ENCODE measurements around the gene PLEK2.
"Not testable (repeated sequence)": the region's sequence is repeated elsewhere in the genome, so short reads cannot be mapped to it uniquely, and the experiment has no call there.

PLEK2 gene

DNA sequence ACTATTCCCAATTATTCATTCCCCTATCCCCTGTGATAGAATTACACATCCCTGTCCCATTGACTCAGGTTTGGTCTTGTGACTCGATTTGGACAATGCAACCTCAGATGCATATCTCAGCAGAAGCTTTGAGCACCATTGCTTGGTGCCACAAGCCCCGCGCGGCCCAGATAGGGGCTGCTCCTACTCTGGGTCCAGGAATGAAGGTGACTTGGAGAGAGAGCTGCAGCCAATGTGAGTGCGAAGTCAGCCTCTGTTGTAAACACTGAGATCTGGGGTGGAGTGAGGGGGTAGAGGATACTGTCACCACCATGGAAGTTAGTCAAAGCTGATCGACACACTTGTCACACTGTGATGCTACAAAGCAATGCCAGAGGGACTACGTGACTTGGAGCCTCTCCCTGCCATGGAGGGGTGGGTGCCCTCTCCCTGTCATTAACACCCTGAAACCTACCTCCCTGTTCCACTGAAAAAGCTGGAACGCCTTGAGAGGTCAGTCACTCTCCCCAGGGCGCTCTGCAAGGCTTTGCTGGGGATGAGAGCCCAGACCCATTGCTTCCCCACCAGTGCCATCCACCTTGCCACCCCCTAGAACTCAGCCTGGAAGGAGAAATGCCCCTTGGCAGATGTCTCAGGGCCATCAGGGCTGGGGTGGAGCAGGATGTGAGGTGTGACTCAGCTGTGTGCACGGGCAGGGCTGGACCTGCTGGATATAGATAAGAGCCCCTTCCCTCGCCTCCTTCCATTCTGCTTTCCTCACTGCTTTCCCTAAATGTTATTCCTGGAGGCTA, 6.6 kb upstream of the PLEK2 start:
- Mint-ChIP-seq H3K27ac (no peak overlapping the region), H3K4me1 (ENCODE audit: low read depth) (peaks cover 7% of the 10 kb centered on the region), H3K36me3 (no peaks in the 10 kb centered on the region), H3K9me3 (ENCODE audit: low read depth) (no peaks in the 10 kb centered on the region), H3K4me3 (no peak overlapping the region), H3K27me3 (peaks cover 2% of the 10 kb centered on the region)

DNA sequence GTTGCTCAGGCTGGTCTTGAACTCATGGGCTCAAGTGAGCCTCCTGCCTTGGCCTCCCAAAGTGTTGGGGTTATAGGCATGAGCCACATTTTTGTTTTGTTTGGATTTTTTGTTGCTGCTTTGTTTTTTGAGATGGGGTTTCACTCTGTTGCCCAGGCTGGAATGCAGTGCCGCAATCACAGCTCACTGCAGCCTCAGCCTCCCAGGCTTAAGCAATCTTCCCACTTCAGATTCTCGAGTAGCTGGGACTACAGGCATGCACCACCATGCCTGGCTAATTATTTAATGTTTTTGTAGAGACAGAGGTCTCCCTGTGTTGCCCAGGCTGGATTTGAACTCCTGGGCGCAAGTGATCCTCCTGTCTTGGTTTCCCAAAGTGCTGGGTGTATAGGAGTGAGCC, 5.7 kb upstream of the PLEK2 start:
- Mint-ChIP-seq H3K4me1 (ENCODE audit: low read depth) (peaks cover 7% of the 10 kb centered on the region), H3K27me3 (no peaks in the 10 kb centered on the region), H3K4me3 (no peak overlapping the region), H3K27ac (no peak overlapping the region), H3K9me3 (ENCODE audit: low read depth) (no peaks in the 10 kb centered on the region), H3K36me3 (no peaks in the 10 kb centered on the region)

DNA sequence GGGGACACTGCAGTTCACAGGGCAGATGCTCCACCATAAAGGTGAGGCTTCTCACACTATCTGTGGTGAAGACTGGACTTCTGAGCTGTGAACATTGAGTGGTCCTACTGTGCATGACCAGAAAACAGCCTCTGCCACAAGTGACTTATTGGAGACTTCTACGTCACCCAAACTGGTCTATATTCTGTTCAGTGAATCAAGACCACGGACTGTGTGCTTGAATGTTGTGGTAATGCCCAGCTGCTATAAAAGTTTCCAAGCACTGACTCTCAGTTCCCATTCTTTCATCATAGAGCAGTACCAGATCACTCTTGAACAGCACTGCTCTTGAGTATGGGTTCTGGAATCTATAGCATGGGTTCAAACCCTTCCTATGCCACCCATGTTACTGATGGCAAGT, 4.8 kb upstream of the PLEK2 start:
- Mint-ChIP-seq H3K27me3 (no peaks in the 10 kb centered on the region), H3K36me3 (no peaks in the 10 kb centered on the region), H3K27ac (no peak overlapping the region), H3K9me3 (ENCODE audit: low read depth) (no peaks in the 10 kb centered on the region), H3K4me1 (ENCODE audit: low read depth) (peaks cover 11% of the 10 kb centered on the region), H3K4me3 (no peak overlapping the region)

DNA sequence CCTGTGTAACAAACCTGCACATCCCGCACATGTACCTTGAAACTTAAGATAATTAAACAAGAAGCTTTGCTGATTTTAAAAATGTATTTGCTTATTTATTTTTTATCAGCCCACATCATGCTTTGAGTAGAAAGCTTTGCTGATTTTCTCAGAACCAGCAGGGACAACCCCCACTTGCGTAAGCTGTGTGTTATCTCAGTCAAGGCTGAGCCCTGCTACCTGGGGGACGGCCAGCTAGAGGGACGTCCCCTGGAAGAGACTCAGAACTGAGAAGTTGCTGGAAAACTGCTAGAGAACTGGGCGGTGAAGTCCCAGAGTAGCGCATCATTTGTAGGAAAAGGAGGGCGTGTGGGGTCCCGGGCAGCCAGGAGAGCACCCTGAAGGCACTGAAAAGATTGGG, 4.1 kb upstream of the PLEK2 start:
- Mint-ChIP-seq H3K27me3 (no peaks in the 10 kb centered on the region), H3K36me3 (no peaks in the 10 kb centered on the region), H3K4me3 (no peak overlapping the region), H3K27ac (no peak overlapping the region), H3K4me1 (ENCODE audit: low read depth) (peaks cover 13% of the 10 kb centered on the region), H3K9me3 (ENCODE audit: low read depth) (no peaks in the 10 kb centered on the region)

DNA sequence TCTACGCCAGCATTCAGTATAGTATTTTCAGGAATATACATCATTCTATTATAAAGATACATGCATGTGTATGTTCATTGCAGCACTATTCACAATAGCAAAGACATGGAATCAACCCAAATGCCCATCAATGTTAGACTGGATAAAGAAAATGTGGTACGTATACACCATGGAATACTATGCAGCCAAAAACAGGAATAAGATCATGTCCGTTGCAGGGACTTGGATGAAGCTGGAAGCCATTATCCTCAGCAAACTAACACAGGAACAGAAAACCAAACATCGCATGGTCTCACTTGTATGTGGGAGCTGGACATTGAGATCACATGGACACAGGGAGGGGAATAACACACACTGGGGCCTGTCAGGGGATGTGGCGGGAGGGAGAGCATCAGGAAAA, 3.6 kb upstream of the PLEK2 start:
- H3K4me1 Mint-ChIP-seq (ENCODE audit: low read depth), result peaks cover 13% of the 10 kb centered on the region
- H3K27ac Mint-ChIP-seq; H3K27me3 Mint-ChIP-seq; H3K9me3 Mint-ChIP-seq (ENCODE audit: low read depth); H3K36me3 Mint-ChIP-seq; H3K4me3 Mint-ChIP-seq: not testable (repeated sequence)

DNA sequence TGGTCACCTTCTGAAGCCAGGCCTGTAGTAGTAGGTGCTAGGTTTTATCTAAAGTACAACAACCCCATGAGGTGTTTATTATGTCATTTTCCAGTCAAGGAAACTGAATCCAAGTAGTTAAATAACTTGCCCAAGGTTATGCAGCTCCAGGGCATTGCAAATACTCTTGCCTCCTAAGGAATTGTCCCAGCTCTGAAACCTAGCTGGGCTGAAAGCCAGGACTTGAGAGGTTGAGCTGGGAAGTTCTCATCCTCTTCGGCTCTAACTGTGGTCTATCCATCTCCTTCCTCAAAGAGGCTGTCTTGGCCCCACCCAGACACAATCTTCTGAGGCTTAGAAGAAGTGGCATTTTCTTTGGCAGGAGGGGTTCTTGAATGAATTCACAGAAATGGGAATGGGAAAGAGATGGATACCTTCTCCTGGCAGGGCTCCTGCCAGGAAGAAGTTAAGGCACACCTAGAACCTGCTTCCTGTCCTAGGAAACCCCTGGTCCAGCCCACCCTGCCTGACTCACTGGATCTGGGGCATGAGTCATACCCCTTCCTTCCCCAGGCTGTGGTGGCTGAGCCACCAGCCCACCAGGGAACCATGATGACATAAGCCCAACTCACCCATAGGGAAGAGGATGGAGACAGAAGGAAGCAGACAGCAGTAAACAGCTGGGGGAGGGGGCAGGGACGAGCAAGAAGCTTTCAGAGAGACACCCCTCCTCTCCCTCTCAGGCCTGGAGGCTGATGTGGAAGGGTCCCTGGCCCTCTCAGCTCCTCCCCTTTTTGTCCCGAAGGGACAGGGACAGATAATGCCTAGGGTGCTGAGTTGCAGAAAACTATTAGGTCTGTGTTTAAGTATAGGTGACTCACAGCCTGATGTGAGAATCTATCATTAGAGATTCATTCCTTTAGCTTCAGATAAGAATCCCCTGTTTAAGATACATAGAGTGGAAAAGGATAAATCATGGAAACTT, 2.1 kb upstream of the PLEK2 start:
- Mint-ChIP-seq H3K9me3 (ENCODE audit: low read depth) (no peaks in the 10 kb centered on the region), H3K27me3 (no peaks in the 10 kb centered on the region), H3K4me3 (no peak overlapping the region), H3K27ac (no peak overlapping the region), H3K36me3 (no peaks in the 10 kb centered on the region), H3K4me1 (ENCODE audit: low read depth) (peaks cover 13% of the 10 kb centered on the region)

DNA sequence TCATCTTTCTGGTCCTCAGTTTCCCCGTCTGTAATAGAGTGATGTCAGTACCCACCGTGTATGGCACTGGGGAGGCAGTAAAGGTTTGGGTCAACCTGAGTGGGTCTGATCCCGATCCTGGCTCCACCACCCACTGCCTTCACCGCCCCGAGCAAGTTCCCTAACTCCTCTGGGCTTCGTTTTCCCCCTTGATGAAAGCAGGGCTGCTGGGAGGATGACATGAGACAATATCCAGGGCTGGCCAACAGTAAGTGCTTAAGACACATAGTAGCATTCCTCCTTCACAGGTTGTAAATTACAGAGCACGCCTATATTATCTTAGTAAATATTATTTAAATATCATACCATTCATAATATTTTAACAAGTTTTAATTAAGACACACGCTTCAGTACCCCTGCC, 595 bp downstream of the PLEK2 start:
- H3K4me3 Mint-ChIP-seq, result peak overlapping the region; percentile 72
- H3K27me3 Mint-ChIP-seq, result no peaks in the 10 kb centered on the region
- no peak overlapping the region for H3K27ac Mint-ChIP-seq
- no peaks in the 10 kb centered on the region for H3K36me3 Mint-ChIP-seq
- H3K9me3 Mint-ChIP-seq (ENCODE audit: low read depth), result no peaks in the 10 kb centered on the region
- peaks cover 13% of the 10 kb centered on the region for H3K4me1 Mint-ChIP-seq (ENCODE audit: low read depth)

DNA sequence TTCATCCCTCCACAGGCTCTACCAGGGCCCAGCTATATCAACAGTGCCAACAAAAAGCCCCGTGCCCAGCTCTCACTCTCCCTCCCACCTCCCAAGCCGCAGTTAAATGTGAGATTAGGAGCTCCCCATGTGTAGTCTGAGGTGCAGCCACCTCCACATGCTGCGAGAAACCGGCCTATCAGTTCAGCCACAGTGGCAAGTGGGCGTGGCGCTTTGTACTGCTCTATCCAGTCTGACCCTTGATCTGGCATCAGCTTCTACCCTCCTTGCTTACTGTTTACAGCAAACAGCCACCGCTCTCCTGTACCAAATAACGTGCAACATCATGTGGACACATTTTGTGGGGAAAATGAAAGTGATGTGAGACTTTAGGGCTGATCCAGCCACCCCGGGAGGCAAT, 1.7 kb downstream of the PLEK2 start:
- Mint-ChIP-seq H3K27me3 (no peaks in the 10 kb centered on the region), H3K4me3 (no peak overlapping the region), H3K27ac (no peak overlapping the region), H3K36me3 (no peaks in the 10 kb centered on the region), H3K4me1 (ENCODE audit: low read depth) (peaks cover 13% of the 10 kb centered on the region), H3K9me3 (ENCODE audit: low read depth) (no peaks in the 10 kb centered on the region)

DNA sequence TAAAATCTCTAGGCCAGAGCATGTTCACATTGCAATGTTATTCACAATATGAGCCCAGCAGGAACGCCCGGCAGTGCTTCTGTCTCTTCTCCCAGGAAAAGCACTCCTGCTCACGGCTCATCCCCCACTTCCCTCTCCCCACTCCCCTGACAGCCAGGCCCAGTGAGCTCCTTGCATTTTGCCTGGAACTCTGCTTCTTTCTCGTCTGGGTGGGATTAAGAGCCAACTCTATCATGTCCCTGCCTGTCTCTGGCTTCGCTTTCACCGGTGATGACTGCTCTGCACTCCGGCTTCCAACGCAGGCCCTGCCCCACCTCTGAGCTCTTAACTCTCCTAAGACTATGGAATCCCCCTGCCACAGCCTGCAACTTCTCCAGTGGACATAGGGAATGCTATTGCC, 2.5 kb downstream of the PLEK2 start:
- Mint-ChIP-seq H3K36me3 (no peaks in the 10 kb centered on the region), H3K27me3 (no peaks in the 10 kb centered on the region), H3K9me3 (ENCODE audit: low read depth) (no peaks in the 10 kb centered on the region), H3K4me1 (ENCODE audit: low read depth) (peaks cover 12% of the 10 kb centered on the region), H3K4me3 (no peak overlapping the region), H3K27ac (no peak overlapping the region)

DNA sequence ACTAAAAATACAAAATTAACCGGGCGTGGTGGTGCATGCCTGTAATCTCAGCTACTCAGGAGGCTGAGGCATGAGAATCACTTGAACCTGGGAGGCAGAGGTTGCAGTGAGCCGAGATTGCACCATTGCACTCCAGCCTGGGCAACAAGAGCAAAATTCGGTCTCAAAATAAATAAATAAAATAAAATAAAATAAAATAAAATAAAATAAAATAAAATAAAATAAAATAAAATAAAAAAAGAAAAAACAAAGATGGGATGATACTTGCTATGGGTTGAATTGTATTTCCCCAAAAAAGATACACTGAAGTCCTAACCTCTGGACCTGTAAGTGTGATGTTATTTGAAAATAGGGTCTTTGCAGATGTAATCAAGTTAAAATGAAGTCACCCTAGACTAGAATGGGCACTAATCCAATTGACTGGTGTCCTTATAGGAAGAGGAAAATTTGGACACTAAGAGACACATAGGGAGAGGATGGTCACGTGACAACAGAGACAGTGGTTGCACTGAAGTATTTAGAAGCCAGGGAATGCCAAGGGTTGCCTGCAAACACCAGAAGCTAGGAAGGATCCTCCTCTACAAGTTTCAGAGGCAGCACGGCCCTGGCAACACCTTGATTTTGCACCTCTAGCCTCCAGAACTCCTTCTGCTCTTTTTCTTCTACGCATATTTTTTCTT, 3.7 kb downstream of the PLEK2 start:
- H3K27ac Mint-ChIP-seq; H3K36me3 Mint-ChIP-seq; H3K9me3 Mint-ChIP-seq (ENCODE audit: low read depth); H3K4me3 Mint-ChIP-seq; H3K27me3 Mint-ChIP-seq; H3K4me1 Mint-ChIP-seq (ENCODE audit: low read depth): not testable (repeated sequence)

DNA sequence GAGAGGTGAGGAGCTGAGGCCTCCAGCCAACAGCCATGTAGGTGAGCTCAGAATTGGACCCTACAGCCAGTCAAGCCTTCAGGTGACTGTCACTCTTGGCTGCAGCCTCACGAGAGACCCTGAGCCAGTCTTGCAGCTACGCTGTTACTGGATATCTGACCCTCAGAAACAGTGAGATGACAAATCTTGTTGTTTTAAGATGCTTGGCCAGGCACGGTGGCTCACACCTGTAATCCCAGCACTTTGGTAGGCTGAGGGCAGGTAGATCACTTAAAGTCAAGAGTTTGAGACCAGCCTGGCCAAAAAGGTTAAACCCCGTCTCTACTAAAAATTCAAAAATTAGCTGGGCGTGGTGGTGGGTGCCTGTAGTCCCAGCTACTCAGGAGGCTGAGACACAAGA, 6.2 kb downstream of the PLEK2 start:
- no peak overlapping the region for H3K4me3 Mint-ChIP-seq
- no peaks in the 10 kb centered on the region for H3K4me1 Mint-ChIP-seq (ENCODE audit: low read depth)
- no peak overlapping the region for H3K27ac Mint-ChIP-seq
- H3K9me3 Mint-ChIP-seq (ENCODE audit: low read depth), result no peaks in the 10 kb centered on the region
- H3K36me3 Mint-ChIP-seq, result no peaks in the 10 kb centered on the region
- no peaks in the 10 kb centered on the region for H3K27me3 Mint-ChIP-seq

DNA sequence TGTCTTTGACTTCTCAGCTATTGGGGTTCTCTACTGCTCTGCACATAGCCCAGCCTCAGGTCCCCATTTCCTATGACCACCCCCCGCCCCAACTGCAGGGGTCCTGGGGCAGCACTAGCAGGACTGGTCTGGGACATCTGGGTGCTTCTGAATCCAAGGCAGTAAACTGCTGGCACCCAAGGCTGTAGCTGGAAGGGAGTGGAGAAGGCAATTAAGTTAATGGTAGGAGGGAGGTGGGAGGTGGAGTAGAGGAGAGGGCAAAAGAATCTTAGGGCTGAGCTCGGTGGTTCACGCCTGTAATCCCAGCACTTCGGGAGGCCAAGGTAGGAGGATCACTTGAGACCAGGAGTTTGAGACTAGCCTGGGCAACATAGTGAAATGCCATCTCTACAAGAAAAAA, 11.5 kb downstream of the PLEK2 start:
- no peak overlapping the region for H3K4me3 Mint-ChIP-seq
- no peaks in the 10 kb centered on the region for H3K36me3 Mint-ChIP-seq
- H3K4me1 Mint-ChIP-seq (ENCODE audit: low read depth), result no peaks in the 10 kb centered on the region
- H3K27ac Mint-ChIP-seq, result no peak overlapping the region
- no peaks in the 10 kb centered on the region for H3K9me3 Mint-ChIP-seq (ENCODE audit: low read depth)
- no peaks in the 10 kb centered on the region for H3K27me3 Mint-ChIP-seq

DNA sequence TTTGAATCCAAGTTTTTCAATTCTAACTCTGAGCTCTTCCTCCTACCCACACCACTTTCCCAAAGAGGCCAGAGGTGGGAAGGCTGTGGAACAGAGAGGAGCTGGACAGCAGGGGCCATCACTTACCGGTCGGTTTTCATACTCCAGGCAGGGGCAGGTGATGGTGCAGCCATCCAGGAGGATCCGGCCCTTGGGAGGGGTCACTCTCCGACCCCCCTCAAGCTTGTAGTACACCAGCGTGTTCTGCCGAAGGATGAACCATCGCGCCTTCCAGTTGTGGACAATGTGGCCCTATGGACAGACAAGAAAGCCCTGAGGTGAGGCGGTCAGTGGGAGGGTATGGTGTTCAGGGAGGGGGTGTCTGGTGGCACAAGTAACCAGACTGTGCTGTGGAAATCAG, 14.4 kb downstream of the PLEK2 start:
- no peak overlapping the region for H3K27ac Mint-ChIP-seq
- no peaks in the 10 kb centered on the region for H3K4me1 Mint-ChIP-seq (ENCODE audit: low read depth)
- no peaks in the 10 kb centered on the region for H3K9me3 Mint-ChIP-seq (ENCODE audit: low read depth)
- no peaks in the 10 kb centered on the region for H3K36me3 Mint-ChIP-seq
- no peaks in the 10 kb centered on the region for H3K27me3 Mint-ChIP-seq
- H3K4me3 Mint-ChIP-seq, result no peak overlapping the region

DNA sequence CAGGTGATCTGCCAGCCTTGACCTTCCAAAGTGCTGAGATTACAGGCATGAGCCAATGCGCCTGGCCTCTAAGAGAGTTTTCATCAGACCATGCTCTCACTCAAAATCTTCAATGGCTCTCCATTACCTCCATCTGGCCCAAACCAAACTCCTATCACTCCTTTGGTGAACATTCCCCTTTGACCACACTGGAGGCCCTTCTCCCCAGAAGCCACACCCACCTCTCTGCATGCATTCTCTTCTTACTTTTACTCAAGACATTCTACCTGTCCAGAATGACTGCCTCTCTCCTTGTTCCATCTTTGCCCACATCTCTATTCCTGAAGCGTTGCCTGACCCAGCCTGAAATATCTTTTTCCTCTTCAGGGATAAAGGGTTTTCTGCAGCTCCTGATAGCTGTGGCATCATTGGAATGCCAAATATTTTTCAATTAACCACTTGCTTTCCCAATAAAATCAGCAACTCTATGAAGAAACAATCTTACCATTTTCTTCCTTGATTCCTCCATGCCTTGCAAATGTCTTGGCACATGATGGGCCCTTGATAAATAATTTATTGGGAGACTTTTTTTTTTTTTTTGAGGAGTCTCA, 15.5 kb downstream of the PLEK2 start:
- no peaks in the 10 kb centered on the region for H3K27me3 Mint-ChIP-seq
- peaks cover under 1% of the 10 kb centered on the region for H3K4me1 Mint-ChIP-seq (ENCODE audit: low read depth)
- no peaks in the 10 kb centered on the region for H3K36me3 Mint-ChIP-seq
- no peaks in the 10 kb centered on the region for H3K9me3 Mint-ChIP-seq (ENCODE audit: low read depth)
- no peak overlapping the region for H3K27ac Mint-ChIP-seq
- no peak overlapping the region for H3K4me3 Mint-ChIP-seq

DNA sequence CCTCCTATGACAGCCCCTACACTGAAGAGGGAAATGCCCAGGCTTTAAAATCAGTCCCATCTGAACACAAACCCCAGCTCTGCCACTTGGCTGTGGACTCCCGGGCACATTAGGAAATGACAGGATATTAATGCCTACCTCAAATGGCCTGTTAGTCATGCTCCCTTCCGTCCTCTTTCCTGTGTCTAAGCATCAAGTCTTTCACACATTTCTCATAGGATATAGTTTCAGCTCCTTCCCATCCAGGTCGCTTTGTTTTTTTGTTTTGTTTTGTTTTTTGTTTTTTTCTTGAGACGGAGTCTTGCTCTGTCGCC, 16.1 kb downstream of the PLEK2 start:
- Mint-ChIP-seq H3K27me3 (no peaks in the 10 kb centered on the region), H3K9me3 (ENCODE audit: low read depth) (no peaks in the 10 kb centered on the region), H3K36me3 (no peaks in the 10 kb centered on the region), H3K4me3 (no peak overlapping the region), H3K27ac (no peak overlapping the region), H3K4me1 (ENCODE audit: low read depth) (peaks cover 3% of the 10 kb centered on the region)

Measured in activated naive CD8-positive, alpha-beta T cell (primary cell).